Measurements from ENCODE around the gene NUP88.
"Not testable (repeated sequence)": the region's sequence is repeated elsewhere in the genome, so short reads cannot be mapped to it uniquely, and the experiment has no call there.

The NUP88 gene

DNA sequence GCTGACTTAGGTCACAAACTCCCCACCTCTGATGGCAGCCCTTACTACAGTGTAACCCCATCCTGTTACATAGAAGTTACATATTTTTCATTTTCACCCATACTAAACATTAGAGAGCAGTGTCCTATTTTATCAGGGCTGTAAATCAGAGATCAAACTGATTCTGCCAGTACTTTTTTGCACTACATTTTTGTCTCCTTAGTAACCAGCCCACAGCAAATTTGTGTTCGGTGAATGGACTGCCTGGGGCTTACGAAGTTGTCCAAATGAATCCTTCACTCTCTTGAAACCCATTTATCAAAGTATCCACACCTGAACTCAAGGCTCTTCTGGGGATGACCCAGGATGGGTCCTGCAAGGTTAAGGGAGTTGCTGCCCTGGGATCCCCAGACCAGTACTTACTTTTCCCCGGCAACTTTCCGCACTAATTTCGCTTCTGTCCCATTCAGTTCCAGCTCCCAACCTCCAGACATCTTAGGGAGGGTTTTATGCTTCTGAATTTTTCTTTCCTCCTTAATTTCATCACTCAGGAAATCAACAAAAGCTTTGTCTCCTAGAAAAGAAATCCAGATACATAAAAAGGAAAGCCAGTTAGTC is 18.4 kb upstream of the NUP88 start:
- Mint-ChIP-seq H3K4me1 (peaks cover 28% of the 10 kb centered on the region), H3K9me3 (no peaks in the 10 kb centered on the region), H3K27me3 (ENCODE audit: low read depth) (no peaks in the 10 kb centered on the region), H3K4me3 (peak overlapping the region; percentile 78 to 89 (median 83)), H3K27ac (peak overlapping the region; percentile 55 to 71 (median 70)), H3K36me3 (ENCODE audit: low read depth) (peaks cover 47% of the 10 kb centered on the region)
- TF ChIP-seq, protein P1, sequence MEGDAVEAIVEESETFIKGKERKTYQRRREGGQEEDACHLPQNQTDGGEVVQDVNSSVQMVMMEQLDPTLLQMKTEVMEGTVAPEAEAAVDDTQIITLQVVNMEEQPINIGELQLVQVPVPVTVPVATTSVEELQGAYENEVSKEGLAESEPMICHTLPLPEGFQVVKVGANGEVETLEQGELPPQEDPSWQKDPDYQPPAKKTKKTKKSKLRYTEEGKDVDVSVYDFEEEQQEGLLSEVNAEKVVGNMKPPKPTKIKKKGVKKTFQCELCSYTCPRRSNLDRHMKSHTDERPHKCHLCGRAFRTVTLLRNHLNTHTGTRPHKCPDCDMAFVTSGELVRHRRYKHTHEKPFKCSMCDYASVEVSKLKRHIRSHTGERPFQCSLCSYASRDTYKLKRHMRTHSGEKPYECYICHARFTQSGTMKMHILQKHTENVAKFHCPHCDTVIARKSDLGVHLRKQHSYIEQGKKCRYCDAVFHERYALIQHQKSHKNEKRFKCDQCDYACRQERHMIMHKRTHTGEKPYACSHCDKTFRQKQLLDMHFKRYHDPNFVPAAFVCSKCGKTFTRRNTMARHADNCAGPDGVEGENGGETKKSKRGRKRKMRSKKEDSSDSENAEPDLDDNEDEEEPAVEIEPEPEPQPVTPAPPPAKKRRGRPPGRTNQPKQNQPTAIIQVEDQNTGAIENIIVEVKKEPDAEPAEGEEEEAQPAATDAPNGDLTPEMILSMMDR (IDR thresholded peaks at IDR 0.05; ENCODE audit: unreplicated experiment in 3 of 3): no peak

DNA sequence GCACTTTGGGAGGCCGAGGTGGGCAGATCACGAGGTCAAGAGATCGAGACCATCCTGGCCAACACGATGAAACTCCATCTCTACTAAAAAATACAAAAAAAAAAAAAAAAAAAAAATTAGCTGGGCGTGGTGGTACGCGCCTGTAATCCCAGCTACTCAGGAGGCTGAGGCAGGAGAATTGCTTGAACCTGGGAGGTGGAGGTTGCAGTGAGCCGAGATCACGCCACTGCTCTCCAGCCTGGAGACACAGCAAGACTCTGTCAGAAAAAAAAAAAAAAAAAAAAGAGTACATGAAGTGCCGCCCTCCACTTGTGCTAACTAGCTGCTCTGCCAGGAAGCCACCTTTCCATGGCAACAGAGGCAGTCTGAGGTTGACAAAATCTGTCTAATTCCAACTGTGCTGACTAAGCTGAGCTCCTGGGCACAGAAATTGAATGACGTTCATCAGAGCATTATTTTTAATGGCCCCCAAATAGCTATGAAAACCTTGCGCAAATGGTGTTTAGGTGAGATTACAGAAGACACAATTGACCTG is 16.4 kb upstream of the NUP88 start:
- Mint-ChIP-seq H3K4me1 (peaks cover 28% of the 10 kb centered on the region), H3K36me3 (ENCODE audit: low read depth) (peaks cover 61% of the 10 kb centered on the region), H3K4me3 (peak overlapping the region; percentile 74 to 80 (median 78))
- not testable (repeated sequence) for H3K9me3 Mint-ChIP-seq; H3K27ac Mint-ChIP-seq; H3K27me3 Mint-ChIP-seq (ENCODE audit: low read depth)

DNA sequence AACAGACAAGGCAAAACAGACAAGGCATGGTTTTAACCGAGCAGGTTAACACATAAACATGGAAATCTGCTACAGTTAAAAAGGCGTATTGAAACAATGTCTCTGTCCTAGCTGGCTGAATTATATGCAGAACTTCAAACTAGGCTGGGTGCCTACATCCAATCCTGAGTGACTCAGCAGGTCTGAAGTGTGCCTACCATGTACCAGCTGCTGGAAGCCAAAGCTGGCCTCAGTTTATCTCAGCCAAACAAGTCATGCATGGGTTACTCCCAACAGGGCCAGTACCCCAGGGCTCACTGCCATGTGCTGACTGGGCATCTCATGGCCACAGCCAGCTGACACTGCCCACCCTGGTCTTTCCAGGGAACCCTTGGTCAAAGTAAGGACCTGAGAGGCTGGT is 15.5 kb upstream of the NUP88 start:
- TF ChIP-seq, protein P1 (IDR thresholded peaks at IDR 0.05; ENCODE audit: unreplicated experiment in 3 of 3): no peak
- no peak overlapping the region for H3K27ac Mint-ChIP-seq
- H3K4me1 Mint-ChIP-seq: peaks cover 28% of the 10 kb centered on the region
- H3K27me3 Mint-ChIP-seq (ENCODE audit: low read depth): no peaks in the 10 kb centered on the region
- H3K9me3 Mint-ChIP-seq: no peaks in the 10 kb centered on the region
- peak overlapping the region in 2 of 3 experiments; percentile 57 to 68 for H3K4me3 Mint-ChIP-seq
- peaks cover 66% of the 10 kb centered on the region for H3K36me3 Mint-ChIP-seq (ENCODE audit: low read depth)

DNA sequence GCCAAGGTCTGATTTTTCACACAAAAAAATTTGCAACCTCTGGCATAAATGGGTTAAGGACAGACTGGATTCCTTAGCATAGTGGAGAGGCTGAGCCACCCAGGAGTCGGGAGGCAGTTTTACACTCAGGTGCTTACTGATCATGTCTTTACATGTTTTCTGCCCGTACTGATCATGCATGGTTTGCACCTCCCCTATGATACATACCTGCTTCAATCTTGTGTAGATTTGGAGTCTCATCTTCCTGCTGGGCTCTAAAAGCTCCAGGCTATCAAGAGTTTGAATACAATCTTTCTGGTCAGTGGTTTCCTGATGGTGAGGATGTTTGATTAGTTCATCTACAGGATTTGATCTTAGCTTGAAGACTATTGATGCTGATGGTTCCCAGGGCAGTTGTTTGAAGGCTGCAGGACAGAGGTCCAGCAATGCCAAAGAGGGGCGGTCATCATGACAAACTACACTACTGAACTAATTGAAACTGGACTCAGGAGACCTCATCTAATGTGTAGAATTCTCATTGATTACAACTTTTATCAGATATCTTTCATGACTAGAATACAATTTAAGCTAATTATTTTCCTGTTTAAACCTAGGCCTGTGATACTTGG is 12.6 kb upstream of the NUP88 start:
- TF ChIP-seq, protein P1 (IDR thresholded peaks at IDR 0.05; ENCODE audit: unreplicated experiment in 3 of 3): no peak
- no peak overlapping the region for H3K4me3 Mint-ChIP-seq
- H3K4me1 Mint-ChIP-seq: peaks cover 7% of the 10 kb centered on the region
- H3K9me3 Mint-ChIP-seq: no peaks in the 10 kb centered on the region
- no peaks in the 10 kb centered on the region for H3K27me3 Mint-ChIP-seq (ENCODE audit: low read depth)
- peaks cover 80% of the 10 kb centered on the region for H3K36me3 Mint-ChIP-seq (ENCODE audit: low read depth)
- no peak overlapping the region for H3K27ac Mint-ChIP-seq

DNA sequence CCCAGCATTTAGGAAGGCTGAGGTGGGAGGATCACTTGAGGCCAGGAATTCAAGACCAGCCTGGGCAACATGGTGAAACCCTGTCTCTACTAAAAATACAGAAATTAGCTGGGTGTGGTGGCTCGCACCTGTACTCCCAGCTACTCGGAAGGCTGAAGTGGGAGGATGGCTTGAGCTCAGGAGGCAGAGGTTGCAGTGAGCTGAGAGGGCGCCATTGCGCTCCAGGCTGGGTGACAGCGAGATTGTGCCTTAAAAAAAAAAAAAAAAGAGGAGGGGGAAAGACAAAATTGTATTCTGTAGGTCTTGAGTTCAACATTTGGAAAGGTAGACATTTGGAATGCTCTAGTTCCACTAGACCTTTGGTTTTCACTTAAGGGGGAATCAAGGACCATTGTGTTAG is 11.8 kb upstream of the NUP88 start:
- not testable (repeated sequence) for H3K4me1 Mint-ChIP-seq; H3K27me3 Mint-ChIP-seq (ENCODE audit: low read depth); H3K9me3 Mint-ChIP-seq; H3K4me3 Mint-ChIP-seq; H3K27ac Mint-ChIP-seq
- peaks cover 76% of the 10 kb centered on the region for H3K36me3 Mint-ChIP-seq (ENCODE audit: low read depth)

DNA sequence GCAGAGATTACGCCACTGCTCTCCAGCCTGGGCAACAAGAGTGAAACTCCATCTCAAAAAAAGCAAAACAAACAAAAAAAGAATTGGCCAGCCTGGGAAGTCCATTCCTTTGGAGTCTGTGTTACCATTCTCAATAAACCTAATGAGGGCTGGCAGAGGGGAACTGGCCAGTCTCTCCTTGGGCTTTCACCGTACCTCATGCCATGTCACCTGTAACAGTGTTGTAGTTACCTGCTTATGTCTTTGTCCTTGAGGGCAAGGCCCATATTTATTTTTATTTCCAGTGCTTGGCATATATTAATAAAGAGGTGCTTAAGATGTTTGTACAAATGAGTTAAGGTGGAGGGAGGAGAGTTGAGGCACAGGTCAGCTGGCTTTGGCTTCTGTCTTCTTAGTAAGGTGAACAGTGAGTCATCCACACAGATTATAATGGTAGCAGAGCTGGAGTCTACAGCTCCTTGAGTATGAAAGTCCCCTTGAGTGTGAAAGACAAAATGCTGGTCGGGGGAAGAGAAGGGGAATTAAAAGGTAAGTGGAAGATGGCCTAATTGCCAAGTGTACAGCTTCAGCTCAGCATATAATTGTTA is 11.0 kb upstream of the NUP88 start:
- peaks cover 3% of the 10 kb centered on the region for H3K4me1 Mint-ChIP-seq
- H3K9me3 Mint-ChIP-seq: no peaks in the 10 kb centered on the region
- H3K27ac Mint-ChIP-seq: no peak overlapping the region
- H3K27me3 Mint-ChIP-seq (ENCODE audit: low read depth): no peaks in the 10 kb centered on the region
- H3K36me3 Mint-ChIP-seq (ENCODE audit: low read depth): peaks cover 80% of the 10 kb centered on the region
- TF ChIP-seq, protein P1 (IDR thresholded peaks at IDR 0.05; ENCODE audit: unreplicated experiment in 3 of 3): no peak
- no peak overlapping the region for H3K4me3 Mint-ChIP-seq
